ENCODE data around the gene TMC7.

Gene TMC7

DNA sequence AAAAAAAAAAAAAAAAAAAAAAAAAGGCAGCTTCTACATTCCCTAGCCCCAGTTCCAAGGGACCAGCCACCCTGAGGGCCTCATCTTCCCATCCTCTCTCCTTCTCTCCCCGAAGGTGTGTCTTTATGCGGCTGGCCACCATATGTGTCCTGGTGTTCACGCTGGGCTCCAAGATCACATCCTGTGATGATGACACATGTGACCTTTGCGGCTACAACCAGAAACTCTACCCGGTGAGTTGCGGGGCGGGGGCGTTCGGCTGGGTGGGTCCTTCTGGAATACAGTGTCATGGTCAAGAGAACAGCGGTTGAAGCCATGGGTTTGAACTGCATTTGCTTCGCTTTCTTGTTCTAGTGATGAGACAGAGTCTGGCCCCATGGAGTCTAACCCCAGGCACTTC lies 61.0 kb downstream of the TMC7 start:
- DNase-seq (ENCODE audit: low spot score in 2 of 2) (no peak), ATAC-seq (no peak)
- Mint-ChIP-seq H3K36me3 (no peaks in the 10 kb centered on the region), H3K4me3 (no peak overlapping the region), H3K4me1 (no peaks in the 10 kb centered on the region), H3K9me3 (no peaks in the 10 kb centered on the region), H3K27ac (no peak overlapping the region)

GRCh38 chr16:19046062-19046461 lies 62.3 kb downstream of the TMC7 start:
- Mint-ChIP-seq H3K27ac (no peak overlapping the region), H3K9me3 (no peaks in the 10 kb centered on the region), H3K4me1 (no peaks in the 10 kb centered on the region), H3K36me3 (no peaks in the 10 kb centered on the region), H3K4me3 (no peak overlapping the region)
- no peak for ATAC-seq
- no peak for DNase-seq (ENCODE audit: low spot score in 2 of 2)

DNA sequence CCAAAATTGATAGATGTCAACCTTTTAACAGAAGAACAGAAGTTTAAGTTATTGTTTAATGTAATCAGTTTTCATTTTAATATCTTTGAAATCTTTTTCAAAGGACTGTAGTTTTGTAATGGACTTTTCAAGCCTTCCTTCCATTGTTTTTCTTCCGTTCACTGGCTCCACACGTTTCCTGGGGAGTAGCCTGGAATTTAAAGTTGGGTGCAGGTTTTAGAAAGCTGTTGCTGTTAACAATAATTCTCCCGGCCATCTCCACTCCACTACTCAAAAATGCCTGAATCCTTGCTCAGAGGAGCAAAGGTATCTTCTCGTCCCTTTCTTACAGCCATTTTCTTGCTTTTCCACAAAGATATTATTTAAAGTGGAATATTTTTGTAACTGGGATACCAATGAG lies 79.0 kb downstream of the TMC7 start:
- no peak for DNase-seq (ENCODE audit: low spot score in 2 of 2)
- Mint-ChIP-seq H3K36me3 (peaks cover 8% of the 10 kb centered on the region), H3K9me3 (no peaks in the 10 kb centered on the region), H3K4me3 (no peak overlapping the region), H3K4me1 (peaks cover 6% of the 10 kb centered on the region), H3K27ac (no peak overlapping the region)
- no peak for ATAC-seq

GRCh38 chr16:19066988-19067348 lies 83.2 kb downstream of the TMC7 start:
- DNase-seq (ENCODE audit: low spot score in 2 of 2), result no peak
- peak overlapping the region; percentile 98 for H3K27ac Mint-ChIP-seq
- ATAC-seq, result no peak
- peaks cover 6% of the 10 kb centered on the region for H3K4me1 Mint-ChIP-seq
- no peaks in the 10 kb centered on the region for H3K9me3 Mint-ChIP-seq
- peak overlapping the region; percentile 83 for H3K4me3 Mint-ChIP-seq
- H3K36me3 Mint-ChIP-seq, result peaks cover 11% of the 10 kb centered on the region

GRCh38 chr16:19067349-19068236 lies 83.9 kb downstream of the TMC7 start, which contains the start of gene COQ7:
COQ7 (plus strand) TSS chr16:19067614; CDS start chr16:19067665, 51 bp downstream.
- peaks cover 6% of the 10 kb centered on the region for H3K4me1 Mint-ChIP-seq
- DNase-seq (ENCODE audit: low spot score in 2 of 2) (peak; percentile 94 to 98), ATAC-seq (peak; percentile 96)
- peak within 1 kb of the TSS; percentile 98 for H3K27ac Mint-ChIP-seq
- H3K9me3 Mint-ChIP-seq, result no peaks in the 10 kb centered on the region
- H3K36me3 Mint-ChIP-seq, result peaks cover 14% of the 10 kb centered on the region
- H3K4me3 Mint-ChIP-seq, result peak within 1 kb of the TSS; percentile 83

DNA sequence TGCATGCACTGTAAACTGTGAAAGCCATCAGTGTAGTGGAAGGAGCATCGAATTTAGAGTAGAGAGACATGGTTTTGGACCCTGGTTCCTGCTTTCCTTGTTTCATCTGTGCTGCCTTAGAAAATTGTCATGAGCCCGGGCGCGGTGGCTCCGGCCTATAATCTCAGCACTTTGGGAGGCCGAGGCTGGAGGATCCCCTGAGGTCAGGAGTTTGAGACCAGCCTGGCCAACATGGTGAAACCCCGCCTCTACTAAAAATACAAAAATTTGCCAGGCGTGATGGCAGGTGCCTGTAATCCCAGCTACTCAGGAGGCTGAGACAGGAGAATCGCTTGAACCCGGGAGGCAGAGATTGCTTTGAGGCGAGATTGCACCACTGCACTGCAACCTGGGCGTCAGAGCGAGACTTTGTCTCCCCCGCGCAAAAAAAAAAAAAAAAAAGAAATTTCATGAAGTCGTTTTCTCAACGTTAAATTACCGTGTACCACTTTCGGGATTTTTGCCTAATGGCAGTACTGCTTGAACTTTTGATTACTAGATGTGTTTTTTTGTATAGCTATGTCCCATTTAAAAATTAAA lies 84.6 kb downstream of the TMC7 start:
- Mint-ChIP-seq H3K4me1 (peaks cover 6% of the 10 kb centered on the region), H3K36me3 (peaks cover 17% of the 10 kb centered on the region), H3K27ac (peak overlapping the region; percentile 98), H3K9me3 (no peaks in the 10 kb centered on the region), H3K4me3 (peak overlapping the region; percentile 83)
- DNase-seq (ENCODE audit: low spot score in 2 of 2) (no peak), ATAC-seq (no peak)

- no peak for ATAC-seq
Observed at GRCh38 chr16:19071811-19072777, 88.4 kb downstream of the TMC7 start.

DNA sequence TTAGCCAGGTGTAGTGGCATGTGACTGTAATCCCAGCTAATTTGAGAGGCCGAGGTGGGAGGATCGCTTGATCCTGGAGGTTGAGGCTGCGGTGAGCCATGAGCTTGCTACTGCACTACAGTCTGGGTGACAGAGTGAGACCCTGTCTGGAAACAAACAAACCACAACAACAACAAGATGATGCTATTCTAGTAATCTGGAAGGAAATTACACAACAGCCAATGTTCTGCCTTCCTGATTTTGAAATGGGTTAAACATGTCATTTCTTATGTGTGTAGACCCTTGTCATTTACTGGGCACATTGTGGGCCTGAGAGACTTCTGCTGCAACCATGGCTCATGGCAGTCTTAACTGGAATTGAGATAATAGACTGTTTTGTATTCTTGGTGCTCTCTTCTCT lies 89.6 kb downstream of the TMC7 start:
- Mint-ChIP-seq H3K9me3 (no peaks in the 10 kb centered on the region), H3K4me1 (no peaks in the 10 kb centered on the region), H3K4me3 (no peak overlapping the region), H3K36me3 (peaks cover 43% of the 10 kb centered on the region), H3K27ac (no peak overlapping the region)
- ATAC-seq, result no peak
- DNase-seq (ENCODE audit: low spot score in 2 of 2), result no peak

More at GRCh38 chr16:19071811-19072777, 88.4 kb downstream of the TMC7 start:
- Mint-ChIP-seq H3K9me3 (no peaks in the 10 kb centered on the region), H3K27ac (no peak overlapping the region), H3K36me3 (peaks cover 41% of the 10 kb centered on the region), H3K4me3 (no peak overlapping the region), H3K4me1 (peaks cover 4% of the 10 kb centered on the region)
- DNase-seq (ENCODE audit: low spot score in 2 of 2), result peak; percentile 25 to 79

DNA sequence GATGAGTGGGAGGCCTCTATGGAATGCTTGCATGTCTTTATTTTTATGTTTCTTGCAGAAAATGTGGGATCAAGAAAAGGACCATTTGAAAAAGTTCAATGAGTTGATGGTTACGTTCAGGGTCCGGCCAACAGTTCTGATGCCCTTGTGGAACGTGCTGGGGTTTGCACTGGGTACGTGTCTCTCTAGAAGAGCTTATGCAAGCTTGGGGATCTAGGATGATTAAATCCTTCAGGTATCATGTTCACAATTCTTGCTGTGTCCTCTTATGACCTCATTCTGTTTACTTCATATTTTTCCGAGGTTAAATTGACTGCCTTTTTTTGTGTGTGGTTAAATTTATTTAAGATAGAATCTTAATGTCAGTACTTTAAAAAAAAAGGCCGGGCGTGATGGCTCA lies 90.1 kb downstream of the TMC7 start:
- DNase-seq (ENCODE audit: low spot score in 2 of 2), result no peak
- ATAC-seq, result no peak
- peaks cover 49% of the 10 kb centered on the region for H3K36me3 Mint-ChIP-seq
- no peaks in the 10 kb centered on the region for H3K9me3 Mint-ChIP-seq
- H3K4me3 Mint-ChIP-seq, result no peak overlapping the region
- H3K27ac Mint-ChIP-seq, result no peak overlapping the region
- H3K4me1 Mint-ChIP-seq, result no peaks in the 10 kb centered on the region

- H3K4me1 Mint-ChIP-seq, result no peaks in the 10 kb centered on the region
- peaks cover 51% of the 10 kb centered on the region for H3K36me3 Mint-ChIP-seq
- DNase-seq (ENCODE audit: low spot score in 2 of 2) (no peak), ATAC-seq (no peak)
- H3K9me3 Mint-ChIP-seq, result no peaks in the 10 kb centered on the region
- H3K4me3 Mint-ChIP-seq, result no peak overlapping the region
- H3K27ac Mint-ChIP-seq, result no peak overlapping the region
Observed at GRCh38 chr16:19075511-19075910, 91.8 kb downstream of the TMC7 start.

GRCh38 chr16:19077879-19078278 lies 94.1 kb downstream of the TMC7 start:
- no peak for ATAC-seq
- no peak overlapping the region for H3K4me3 Mint-ChIP-seq

DNA sequence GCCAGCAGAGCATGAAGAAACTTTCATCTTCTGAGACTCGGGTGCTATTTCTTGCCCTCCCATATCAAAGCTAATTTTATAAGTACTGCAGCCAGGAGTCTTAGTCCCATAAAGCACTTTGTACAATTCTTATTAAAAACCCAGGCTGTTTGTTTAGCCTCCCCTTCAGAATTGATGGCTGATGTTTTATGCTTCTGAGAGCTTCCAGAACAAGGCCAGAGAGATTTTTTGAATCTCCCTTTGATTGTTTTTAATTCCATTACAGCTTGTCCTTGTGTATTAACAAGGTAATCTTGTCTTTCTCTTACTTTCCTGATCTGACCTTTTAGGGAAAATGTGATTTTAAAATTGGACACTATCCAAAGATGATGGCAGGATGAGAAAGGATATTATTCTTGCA lies 99.9 kb downstream of the TMC7 start:
- no peak overlapping the region for H3K4me3 Mint-ChIP-seq
- no peak for ATAC-seq
- peaks cover 4% of the 10 kb centered on the region for H3K36me3 Mint-ChIP-seq
- no peak for DNase-seq (ENCODE audit: low spot score in 2 of 2)
- H3K9me3 Mint-ChIP-seq, result no peaks in the 10 kb centered on the region
- H3K27ac Mint-ChIP-seq, result no peak overlapping the region
- peaks cover 6% of the 10 kb centered on the region for H3K4me1 Mint-ChIP-seq

More at GRCh38 chr16:19077879-19078278, 94.1 kb downstream of the TMC7 start:
- Mint-ChIP-seq H3K9me3 (no peaks in the 10 kb centered on the region), H3K36me3 (peaks cover 45% of the 10 kb centered on the region), H3K27ac (no peak overlapping the region), H3K4me1 (no peaks in the 10 kb centered on the region)
- DNase-seq (ENCODE audit: low spot score in 2 of 2), result no peak

- H3K4me1 Mint-ChIP-seq, result peaks cover 6% of the 10 kb centered on the region
- DNase-seq (ENCODE audit: low spot score in 2 of 2), result no peak
- no peak for ATAC-seq
- H3K4me3 Mint-ChIP-seq, result no peak overlapping the region
- H3K9me3 Mint-ChIP-seq, result no peaks in the 10 kb centered on the region
- H3K27ac Mint-ChIP-seq, result no peak overlapping the region
- no peaks in the 10 kb centered on the region for H3K36me3 Mint-ChIP-seq
Observed at GRCh38 chr16:19084139-19084538, 100.4 kb downstream of the TMC7 start.

- peaks cover 6% of the 10 kb centered on the region for H3K4me1 Mint-ChIP-seq
Observed at GRCh38 chr16:19084879-19085278, 101.1 kb downstream of the TMC7 start.

DNA sequence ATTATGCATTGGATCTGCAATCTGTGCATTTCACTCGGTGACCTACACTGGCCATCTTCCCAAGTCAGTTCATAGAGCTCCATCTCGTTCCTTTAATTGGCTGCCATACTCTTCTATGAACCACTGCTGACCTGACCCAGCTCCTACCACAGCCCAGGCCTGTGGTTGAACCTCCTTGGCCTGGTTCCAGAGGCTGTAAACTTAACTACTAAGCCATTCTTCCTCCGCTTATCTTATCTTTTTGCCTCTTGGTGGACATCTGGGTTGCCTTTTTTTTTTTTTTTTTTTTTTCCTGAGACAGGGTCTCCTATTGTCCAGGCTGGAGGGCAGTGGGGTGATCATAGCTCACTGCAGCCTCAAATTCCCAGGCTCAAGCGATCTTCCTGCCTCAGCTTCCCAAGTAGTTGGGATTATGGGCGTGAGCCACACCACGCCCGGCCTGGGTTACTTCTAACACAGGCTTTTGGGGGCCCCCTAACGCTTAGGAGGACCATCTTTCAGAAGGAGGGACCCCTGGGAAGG lies 102.0 kb downstream of the TMC7 start:
- no peaks in the 10 kb centered on the region for H3K9me3 Mint-ChIP-seq
- H3K4me1 Mint-ChIP-seq, result peaks cover 6% of the 10 kb centered on the region
- H3K27ac Mint-ChIP-seq, result no peak overlapping the region
- H3K36me3 Mint-ChIP-seq, result no peaks in the 10 kb centered on the region
- peak overlapping the region; percentile 41 for H3K4me3 Mint-ChIP-seq
- DNase-seq (ENCODE audit: low spot score in 2 of 2), result no peak
- ATAC-seq, result no peak

More at GRCh38 chr16:19084879-19085278, 101.1 kb downstream of the TMC7 start:
- H3K9me3 Mint-ChIP-seq, result no peaks in the 10 kb centered on the region
- no peak overlapping the region for H3K4me3 Mint-ChIP-seq
- no peaks in the 10 kb centered on the region for H3K36me3 Mint-ChIP-seq
- H3K27ac Mint-ChIP-seq, result no peak overlapping the region
- ATAC-seq, result no peak
- no peak for DNase-seq (ENCODE audit: low spot score in 2 of 2)
